Measurements from ENCODE around the gene SPTLC2. TPM values are rescaled to one million over a fixed set of nuclear protein-coding genes. Genes with fewer than 3 reads are reported as not detected.

SPTLC2 gene
- total RNA-seq, 1 donor from 2014 or later = 12.3 TPM

GRCh38 chr14:77485256-77485655, 131.2 kb downstream of the SPTLC2 start:
- H3K36me3 ChIP-seq = no peaks in the 10 kb centered on the region
- no peak overlapping the region for H3K9ac ChIP-seq
- H3K9me3 ChIP-seq (ENCODE audit: low read depth) = no peaks in the 10 kb centered on the region
- Mint-ChIP-seq H3K4me1 (no peaks in the 10 kb centered on the region), H3K27me3 (ENCODE audit: insufficient read depth, low read depth) (peaks cover 7% of the 10 kb centered on the region), H3K4me3 (no peak overlapping the region), H3K9me3 (no peaks in the 10 kb centered on the region), H3K36me3 (no peaks in the 10 kb centered on the region), H3K27ac (no peak overlapping the region)
- no peaks in the 10 kb centered on the region for H3K4me1 ChIP-seq
- H3K4me3 ChIP-seq = no peak overlapping the region
- H3K79me2 ChIP-seq (ENCODE audit: low read depth) = no peaks in the 10 kb centered on the region
- no peaks in the 10 kb centered on the region for H4K20me1 ChIP-seq (ENCODE audit: low read depth)
- no peaks in the 10 kb centered on the region for H3F3A ChIP-seq (ENCODE audit: low read depth)
- H3K27ac ChIP-seq = no peak overlapping the region
- TF ChIP-seq CTCF (IDR thresholded peaks at IDR 0.05) (no peak), EZH2 (IDR thresholded peaks at IDR 0.05) (no peak), EZH2phosphoT487 (IDR thresholded peaks at IDR 0.05) (no peak)
- H3K4me2 ChIP-seq = no peak overlapping the region
- no peak overlapping the region for H2AFZ ChIP-seq (replicated peaks)
- H3K27me3 ChIP-seq = no peaks in the 10 kb centered on the region
- DNase-seq (ENCODE audit: low spot score) = no peak

GRCh38 chr14:77482422-77482821, 134.0 kb downstream of the SPTLC2 start:
- peaks cover 2% of the 10 kb centered on the region for H3K27me3 Mint-ChIP-seq (ENCODE audit: insufficient read depth, low read depth)
- no peak overlapping the region for H2AFZ ChIP-seq (replicated peaks)
- H3K79me2 ChIP-seq (ENCODE audit: low read depth) = no peaks in the 10 kb centered on the region
- no peak for DNase-seq (ENCODE audit: low spot score)
- no peak overlapping the region for H3K4me3 Mint-ChIP-seq
- no peak overlapping the region for H3K27ac ChIP-seq
- no peaks in the 10 kb centered on the region for H3F3A ChIP-seq (ENCODE audit: low read depth)
- no peak overlapping the region for H3K9ac ChIP-seq
- no peaks in the 10 kb centered on the region for H3K9me3 Mint-ChIP-seq
- H3K4me1 Mint-ChIP-seq = no peaks in the 10 kb centered on the region
- no peak overlapping the region for H3K4me3 ChIP-seq
- H4K20me1 ChIP-seq (ENCODE audit: low read depth) = no peaks in the 10 kb centered on the region
- H3K36me3 Mint-ChIP-seq = no peaks in the 10 kb centered on the region
- H3K4me1 ChIP-seq = no peaks in the 10 kb centered on the region
- H3K4me2 ChIP-seq = no peak overlapping the region
- H3K27ac Mint-ChIP-seq = peak overlapping the region; percentile 53
- no peaks in the 10 kb centered on the region for H3K27me3 ChIP-seq
- no peak for TF ChIP-seq EZH2 (IDR thresholded peaks at IDR 0.05)
- no peak for TF ChIP-seq EZH2phosphoT487 (IDR thresholded peaks at IDR 0.05)
- TF ChIP-seq CTCF (IDR thresholded peaks at IDR 0.05) = no peak
- no peaks in the 10 kb centered on the region for H3K9me3 ChIP-seq (ENCODE audit: low read depth)
- no peaks in the 10 kb centered on the region for H3K36me3 ChIP-seq

- H3K4me3 Mint-ChIP-seq = no peak overlapping the region
- Histone ChIP-seq H3K36me3 (no peaks in the 10 kb centered on the region), H3K9ac (no peak overlapping the region), H3K9me3 (ENCODE audit: low read depth) (no peaks in the 10 kb centered on the region), H4K20me1 (ENCODE audit: low read depth) (no peaks in the 10 kb centered on the region), H3K27me3 (no peaks in the 10 kb centered on the region), H3K27ac (no peak overlapping the region), H3K79me2 (ENCODE audit: low read depth) (no peaks in the 10 kb centered on the region), H3K4me1 (no peaks in the 10 kb centered on the region), H3F3A (ENCODE audit: low read depth) (no peaks in the 10 kb centered on the region), H2AFZ (replicated peaks) (no peak overlapping the region), H3K4me2 (no peak overlapping the region), H3K4me3 (no peak overlapping the region)
- TF ChIP-seq EZH2 (IDR thresholded peaks at IDR 0.05) = no peak
- TF ChIP-seq CTCF (IDR thresholded peaks at IDR 0.05) = no peak
- TF ChIP-seq EZH2phosphoT487 (IDR thresholded peaks at IDR 0.05) = no peak
- H3K36me3 Mint-ChIP-seq = no peaks in the 10 kb centered on the region
- H3K27ac Mint-ChIP-seq = no peak overlapping the region
- H3K9me3 Mint-ChIP-seq = no peaks in the 10 kb centered on the region
- DNase-seq (ENCODE audit: low spot score) = no peak
- H3K4me1 Mint-ChIP-seq = no peaks in the 10 kb centered on the region
- H3K27me3 Mint-ChIP-seq (ENCODE audit: insufficient read depth, low read depth) = peaks cover 8% of the 10 kb centered on the region
Measured at GRCh38 chr14:77478796-77479195, 137.6 kb downstream of the SPTLC2 start.
